Neural cell (in vitro differentiated cells): ENCODE measurements around the gene SRGAP3. TPM values are rescaled to one million over a fixed set of nuclear protein-coding genes. Genes with fewer than 3 reads are reported as not detected.

Experiments used
- H2AFZ ChIP-seq: fragments of 200-600, 300-800 bp; sonication (generic), shearing (Covaris generic); 2 replicates; pipeline ENCODE4 v1.6.0; 2014; ENCODE audit warnings: low read depth, mild to moderate bottlenecking, antibody characterized with exemption, low read length, moderate library complexity
- H3F3A ChIP-seq: fragments of 200-600 bp; shearing (Covaris generic); 2 replicates; pipeline ENCODE4 v1.6.1; 2016; ENCODE audit warnings: mild to moderate bottlenecking, moderate library complexity, mixed read lengths, antibody characterized with exemption, low read length; ENCODE audit not compliant: insufficient read depth, poor library complexity, severe bottlenecking
- H3K27ac ChIP-seq: fragments of 200-600, 300-800 bp; sonication (generic), shearing (Covaris generic); 2 replicates; pipeline ENCODE4 v1.5.1; 2014; ENCODE audit warnings: mild to moderate bottlenecking, low read length, moderate library complexity
- H3K27me3 ChIP-seq: fragments of 300-800, 200-600 bp; sonication (generic), shearing (Covaris generic); 2 replicates; pipeline ENCODE4 v1.6.0; 2014; ENCODE audit warnings: mild to moderate bottlenecking, low read depth, low read length, moderate library complexity; ENCODE audit not compliant: insufficient read depth
- H3K36me3 ChIP-seq: fragments of 300-800, 200-600 bp; sonication (generic), shearing (Covaris generic); 2 replicates; pipeline ENCODE4 v1.5.1; 2014; ENCODE audit warnings: mild to moderate bottlenecking, antibody characterized with exemption, low read length, moderate library complexity; ENCODE audit not compliant: insufficient read depth
- H3K4me2 ChIP-seq: fragments of 300-800, 200-600 bp; sonication (generic), shearing (Covaris generic); 2 replicates; pipeline ENCODE4 v1.6.0; 2014; ENCODE audit warnings: mild to moderate bottlenecking, low read length
- H3K4me3 ChIP-seq: fragments of 300-800, 200-600 bp; sonication (generic), shearing (Covaris generic); 2 replicates; pipeline ENCODE4 v1.5.1; 2014; ENCODE audit warnings: mild to moderate bottlenecking, low read length, moderate library complexity
- H3K79me2 ChIP-seq: fragments of 200-600 bp; shearing (Covaris generic); replicated peaks from 2 replicates; pipeline ENCODE4 v1.6.0; 2014; ENCODE audit warnings: mild to moderate bottlenecking, low read length, moderate library complexity; ENCODE audit not compliant: insufficient read depth
- H3K9ac ChIP-seq: fragments of 300-800, 200-600 bp; sonication (generic), shearing (Covaris generic); 2 replicates; pipeline ENCODE4 v1.6.1; 2016; ENCODE audit warnings: mild to moderate bottlenecking, low read length, mixed read lengths
- H3K9me2 ChIP-seq: fragments of 200-600 bp; shearing (Covaris generic); 2 replicates; pipeline ENCODE4 v1.6.1; 2016; ENCODE audit warnings: mild to moderate bottlenecking, low read length, mixed read lengths; ENCODE audit not compliant: insufficient read depth
- H3K9me3 ChIP-seq: fragments of 200-600, 300-800 bp; sonication (generic), shearing (Covaris generic); 2 replicates; pipeline ENCODE4 v1.6.1; 2016; ENCODE audit warnings: mild to moderate bottlenecking, mixed run types, low read length, moderate library complexity, mixed read lengths
- H4K20me1 ChIP-seq: fragments of 200-600 bp; shearing (Covaris generic); 2 replicates; pipeline ENCODE4 v1.6.1; 2016; ENCODE audit warnings: mild to moderate bottlenecking, mixed run types; ENCODE audit not compliant: insufficient read depth
- EP300 ChIP-seq: fragments of 450-650 bp; conservative IDR thresholded peaks from 2 replicates; pipeline ENCODE4 v1.6.1; 2014; ENCODE audit warnings: antibody characterized with exemption, mild to moderate bottlenecking, moderate library complexity; ENCODE audit not compliant: poor library complexity, severe bottlenecking
- EZH2 ChIP-seq: fragments of 200-600, 300-800 bp; shearing (Covaris generic), sonication (generic); IDR thresholded peaks from 2 replicates; pipeline ENCODE4 v1.6.1; 2014; ENCODE audit warnings: antibody characterized with exemption, low read length, borderline replicate concordance, mild to moderate bottlenecking; ENCODE audit not compliant: insufficient read depth, poor library complexity, severe bottlenecking
- MXI1 ChIP-seq: fragments of 450-650 bp; conservative IDR thresholded peaks from 2 replicates; pipeline ENCODE4 v1.6.1; 2014; ENCODE audit warnings: antibody characterized with exemption, mild to moderate bottlenecking; ENCODE audit not compliant: poor library complexity, severe bottlenecking
- POLR2AphosphoS5 ChIP-seq: IDR thresholded peaks from 2 replicates; pipeline ENCODE4 v1.6.1; 2012
- RAD21 ChIP-seq: fragments of 450-650 bp; conservative IDR thresholded peaks from 2 replicates; pipeline ENCODE4 v1.6.1; 2014; ENCODE audit warnings: antibody characterized with exemption, mild to moderate bottlenecking, moderate library complexity
- SMC3 ChIP-seq: fragments of 450-650 bp; conservative IDR thresholded peaks from 2 replicates; pipeline ENCODE4 v1.6.1; 2014; ENCODE audit warnings: antibody characterized with exemption, mild to moderate bottlenecking, moderate library complexity; ENCODE audit not compliant: poor library complexity
- TAF1 ChIP-seq: IDR thresholded peaks from 2 replicates; pipeline ENCODE4 v1.6.1; 2012; ENCODE audit warnings: low read depth
- polyA plus RNA-seq: library from polyadenylated mRNA; depleted of rRNA; stranded (reverse); fragments of >200 nt; gene quantifications from 2 replicates; pipeline ENCODE4 v1.2.3, GENCODE V29; 2014
- TF ChIP-seq, protein P1 (sequence below): IDR thresholded peaks from 2 replicates; pipeline ENCODE4 v1.6.1; 2012; ENCODE audit warnings: borderline replicate concordance
- TF ChIP-seq, protein P2 (sequence below): fragments of 450-650 bp; IDR thresholded peaks from 2 replicates; pipeline ENCODE4 v1.5.1; 2014; ENCODE audit warnings: antibody characterized with exemption, mild to moderate bottlenecking, moderate library complexity; ENCODE audit not compliant: poor library complexity, severe bottlenecking

SRGAP3 gene
- polyA plus RNA-seq, 1 donor from 2014 or later: 31.5 TPM

DNA sequence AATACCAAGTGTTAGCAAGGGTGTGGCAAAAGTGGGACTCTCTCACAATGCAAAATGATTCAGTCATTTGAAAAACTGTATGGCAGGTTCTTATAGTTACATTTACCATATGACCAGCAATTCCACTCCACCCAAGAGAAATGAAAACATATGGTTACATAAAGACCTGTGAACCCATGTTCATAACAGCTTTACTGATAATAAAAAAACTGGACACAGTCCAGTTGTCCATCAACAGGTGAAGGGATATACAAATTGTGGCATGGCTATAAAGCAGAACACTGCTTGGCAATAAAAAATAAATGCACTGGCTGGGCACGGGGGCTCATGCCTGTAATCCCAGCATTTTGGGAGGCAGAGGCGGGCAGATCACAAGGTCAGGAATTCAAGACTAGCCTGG lies 316.9 kb downstream of the SRGAP3 start:
- Histone ChIP-seq H3K9ac (no peak overlapping the region), H3K4me2 (no peak overlapping the region), H3K27me3 (no peaks in the 10 kb centered on the region), H3K4me3 (no peak overlapping the region), H2AFZ (no peak overlapping the region), H3K36me3 (no peaks in the 10 kb centered on the region), H3K79me2 (no peaks in the 10 kb centered on the region), H3K9me2 (no peaks in the 10 kb centered on the region), H3K9me3 (no peaks in the 10 kb centered on the region), H3F3A (no peaks in the 10 kb centered on the region), H3K27ac (no peak overlapping the region), H4K20me1 (no peaks in the 10 kb centered on the region)
- TF ChIP-seq RAD21 (no peak), POLR2AphosphoS5 (no peak), EZH2 (no peak), EP300 (no peak), MXI1 (no peak), TAF1 (no peak), SMC3 (no peak)
- TF ChIP-seq, protein P1, sequence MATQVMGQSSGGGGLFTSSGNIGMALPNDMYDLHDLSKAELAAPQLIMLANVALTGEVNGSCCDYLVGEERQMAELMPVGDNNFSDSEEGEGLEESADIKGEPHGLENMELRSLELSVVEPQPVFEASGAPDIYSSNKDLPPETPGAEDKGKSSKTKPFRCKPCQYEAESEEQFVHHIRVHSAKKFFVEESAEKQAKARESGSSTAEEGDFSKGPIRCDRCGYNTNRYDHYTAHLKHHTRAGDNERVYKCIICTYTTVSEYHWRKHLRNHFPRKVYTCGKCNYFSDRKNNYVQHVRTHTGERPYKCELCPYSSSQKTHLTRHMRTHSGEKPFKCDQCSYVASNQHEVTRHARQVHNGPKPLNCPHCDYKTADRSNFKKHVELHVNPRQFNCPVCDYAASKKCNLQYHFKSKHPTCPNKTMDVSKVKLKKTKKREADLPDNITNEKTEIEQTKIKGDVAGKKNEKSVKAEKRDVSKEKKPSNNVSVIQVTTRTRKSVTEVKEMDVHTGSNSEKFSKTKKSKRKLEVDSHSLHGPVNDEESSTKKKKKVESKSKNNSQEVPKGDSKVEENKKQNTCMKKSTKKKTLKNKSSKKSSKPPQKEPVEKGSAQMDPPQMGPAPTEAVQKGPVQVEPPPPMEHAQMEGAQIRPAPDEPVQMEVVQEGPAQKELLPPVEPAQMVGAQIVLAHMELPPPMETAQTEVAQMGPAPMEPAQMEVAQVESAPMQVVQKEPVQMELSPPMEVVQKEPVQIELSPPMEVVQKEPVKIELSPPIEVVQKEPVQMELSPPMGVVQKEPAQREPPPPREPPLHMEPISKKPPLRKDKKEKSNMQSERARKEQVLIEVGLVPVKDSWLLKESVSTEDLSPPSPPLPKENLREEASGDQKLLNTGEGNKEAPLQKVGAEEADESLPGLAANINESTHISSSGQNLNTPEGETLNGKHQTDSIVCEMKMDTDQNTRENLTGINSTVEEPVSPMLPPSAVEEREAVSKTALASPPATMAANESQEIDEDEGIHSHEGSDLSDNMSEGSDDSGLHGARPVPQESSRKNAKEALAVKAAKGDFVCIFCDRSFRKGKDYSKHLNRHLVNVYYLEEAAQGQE: no peak
- TF ChIP-seq, protein P2, sequence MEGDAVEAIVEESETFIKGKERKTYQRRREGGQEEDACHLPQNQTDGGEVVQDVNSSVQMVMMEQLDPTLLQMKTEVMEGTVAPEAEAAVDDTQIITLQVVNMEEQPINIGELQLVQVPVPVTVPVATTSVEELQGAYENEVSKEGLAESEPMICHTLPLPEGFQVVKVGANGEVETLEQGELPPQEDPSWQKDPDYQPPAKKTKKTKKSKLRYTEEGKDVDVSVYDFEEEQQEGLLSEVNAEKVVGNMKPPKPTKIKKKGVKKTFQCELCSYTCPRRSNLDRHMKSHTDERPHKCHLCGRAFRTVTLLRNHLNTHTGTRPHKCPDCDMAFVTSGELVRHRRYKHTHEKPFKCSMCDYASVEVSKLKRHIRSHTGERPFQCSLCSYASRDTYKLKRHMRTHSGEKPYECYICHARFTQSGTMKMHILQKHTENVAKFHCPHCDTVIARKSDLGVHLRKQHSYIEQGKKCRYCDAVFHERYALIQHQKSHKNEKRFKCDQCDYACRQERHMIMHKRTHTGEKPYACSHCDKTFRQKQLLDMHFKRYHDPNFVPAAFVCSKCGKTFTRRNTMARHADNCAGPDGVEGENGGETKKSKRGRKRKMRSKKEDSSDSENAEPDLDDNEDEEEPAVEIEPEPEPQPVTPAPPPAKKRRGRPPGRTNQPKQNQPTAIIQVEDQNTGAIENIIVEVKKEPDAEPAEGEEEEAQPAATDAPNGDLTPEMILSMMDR: no peak

DNA sequence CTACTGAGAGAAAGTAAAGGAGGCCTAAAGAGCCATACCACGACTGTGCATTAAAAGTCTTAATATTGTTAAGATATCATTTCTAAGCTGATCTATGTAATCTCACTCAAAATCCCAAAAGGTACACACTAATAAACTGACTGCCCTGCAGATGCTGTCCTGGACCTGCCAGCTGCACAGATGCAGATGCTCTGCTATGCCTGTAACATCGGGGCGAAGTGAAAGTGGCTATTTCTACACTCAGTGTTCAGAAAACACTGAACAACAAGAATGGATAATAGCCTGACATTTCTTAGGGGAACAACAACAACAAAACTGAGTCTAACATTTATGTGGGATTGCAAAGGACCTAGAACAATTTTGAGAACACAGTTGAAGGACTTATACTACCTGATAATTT lies 318.1 kb downstream of the SRGAP3 start:
- no peaks in the 10 kb centered on the region for H3K27me3 ChIP-seq
- H3K9ac ChIP-seq: no peak overlapping the region
- H3K27ac ChIP-seq: no peak overlapping the region
- H3K4me3 ChIP-seq: no peak overlapping the region
- no peaks in the 10 kb centered on the region for H4K20me1 ChIP-seq
- H2AFZ ChIP-seq: no peak overlapping the region
- TF ChIP-seq EP300 (no peak), SMC3 (no peak), EZH2 (no peak), TAF1 (no peak), POLR2AphosphoS5 (no peak), RAD21 (no peak), MXI1 (no peak)
- TF ChIP-seq, protein P2: no peak
- TF ChIP-seq, protein P1: no peak
- no peaks in the 10 kb centered on the region for H3K36me3 ChIP-seq
- no peaks in the 10 kb centered on the region for H3K79me2 ChIP-seq
- no peaks in the 10 kb centered on the region for H3K9me3 ChIP-seq
- H3F3A ChIP-seq: no peaks in the 10 kb centered on the region
- no peak overlapping the region for H3K4me2 ChIP-seq
- H3K9me2 ChIP-seq: no peaks in the 10 kb centered on the region
